ENCODE measurements around the gene SSBP2.

Gene SSBP2

GRCh38 chr5:81522571-81522970 lies 228.3 kb downstream of the SSBP2 start:
- H3K4me3 ChIP-seq (ENCODE audit: low read depth, low read length): no peak overlapping the region
- TF ChIP-seq CTCF (IDR thresholded peaks at IDR 0.05; ENCODE audit: low read depth, low read length): no peak

- no peak for TF ChIP-seq CTCF (IDR thresholded peaks at IDR 0.05; ENCODE audit: low read depth, low read length)
- no peak overlapping the region for H3K4me3 ChIP-seq (ENCODE audit: low read depth, low read length)
Measured at GRCh38 chr5:81520769-81521168, 230.1 kb downstream of the SSBP2 start.

- H3K4me3 ChIP-seq (ENCODE audit: low read depth, low read length): no peak overlapping the region
- TF ChIP-seq CTCF (IDR thresholded peaks at IDR 0.05; ENCODE audit: low read depth, low read length): no peak
Measured at GRCh38 chr5:81519217-81519905, 231.5 kb downstream of the SSBP2 start.

- H3K4me3 ChIP-seq (ENCODE audit: low read depth, low read length): no peak overlapping the region
- no peak for TF ChIP-seq CTCF (IDR thresholded peaks at IDR 0.05; ENCODE audit: low read depth, low read length)
Measured at GRCh38 chr5:81517462-81517861, 233.4 kb downstream of the SSBP2 start.

GRCh38 chr5:81516091-81516490 lies 234.8 kb downstream of the SSBP2 start:
- no peak overlapping the region for H3K4me3 ChIP-seq (ENCODE audit: low read depth, low read length)
- TF ChIP-seq CTCF (IDR thresholded peaks at IDR 0.05; ENCODE audit: low read depth, low read length): no peak

- no peak for TF ChIP-seq CTCF (IDR thresholded peaks at IDR 0.05; ENCODE audit: low read depth, low read length)
- no peak overlapping the region for H3K4me3 ChIP-seq (ENCODE audit: low read depth, low read length)
Measured at GRCh38 chr5:81513982-81514381, 236.9 kb downstream of the SSBP2 start.

GRCh38 chr5:81513473-81513872 lies 237.4 kb downstream of the SSBP2 start:
- TF ChIP-seq CTCF (IDR thresholded peaks at IDR 0.05; ENCODE audit: low read depth, low read length): no peak
- H3K4me3 ChIP-seq (ENCODE audit: low read depth, low read length): no peak overlapping the region

Data from WI38 (cell line).